Stomach smooth muscle (tissue), 2 donors: ENCODE data around the gene PHACTR3.

Experiments used
- H3K27ac ChIP-seq: one replicate; pipeline ENCODE4 v1.7.0; 2013; ENCODE audit warnings: mild to moderate bottlenecking, low read length, inconsistent platforms
- H3K27me3 ChIP-seq, 2 donors: one replicate each; pipeline ENCODE4 v1.7.0; 2013; ENCODE audit warnings: low read length in 2 of 2; ENCODE audit not compliant: insufficient read depth in 2 of 2, control insufficient read depth in 1 of 2
- H3K36me3 ChIP-seq, 2 donors: one replicate each; pipeline ENCODE4 v1.7.0; 2013; ENCODE audit warnings: low read length in 2 of 2; ENCODE audit not compliant: control insufficient read depth in 2 of 2, insufficient read depth in 2 of 2
- H3K4me1 ChIP-seq: one replicate; pipeline ENCODE4 v1.7.0; 2013; ENCODE audit warnings: low read length; ENCODE audit not compliant: control insufficient read depth, insufficient read depth
- H3K4me3 ChIP-seq, 2 donors: one replicate each; pipeline ENCODE4 v1.7.0; 2013; ENCODE audit warnings: low read length in 2 of 2
- H3K9ac ChIP-seq, 2 donors: one replicate each; pipeline ENCODE4 v1.7.0; 2013; ENCODE audit warnings: low read length in 2 of 2, mild to moderate bottlenecking in 1 of 2
- H3K9me3 ChIP-seq, 2 donors: one replicate each; pipeline ENCODE4 v1.7.0; 2013; ENCODE audit warnings: low read length in 2 of 2; ENCODE audit not compliant: control insufficient read depth in 2 of 2
- donor health status: healthy.
- donor health status: Pancreatic carcinoma.

PHACTR3 gene

DNA sequence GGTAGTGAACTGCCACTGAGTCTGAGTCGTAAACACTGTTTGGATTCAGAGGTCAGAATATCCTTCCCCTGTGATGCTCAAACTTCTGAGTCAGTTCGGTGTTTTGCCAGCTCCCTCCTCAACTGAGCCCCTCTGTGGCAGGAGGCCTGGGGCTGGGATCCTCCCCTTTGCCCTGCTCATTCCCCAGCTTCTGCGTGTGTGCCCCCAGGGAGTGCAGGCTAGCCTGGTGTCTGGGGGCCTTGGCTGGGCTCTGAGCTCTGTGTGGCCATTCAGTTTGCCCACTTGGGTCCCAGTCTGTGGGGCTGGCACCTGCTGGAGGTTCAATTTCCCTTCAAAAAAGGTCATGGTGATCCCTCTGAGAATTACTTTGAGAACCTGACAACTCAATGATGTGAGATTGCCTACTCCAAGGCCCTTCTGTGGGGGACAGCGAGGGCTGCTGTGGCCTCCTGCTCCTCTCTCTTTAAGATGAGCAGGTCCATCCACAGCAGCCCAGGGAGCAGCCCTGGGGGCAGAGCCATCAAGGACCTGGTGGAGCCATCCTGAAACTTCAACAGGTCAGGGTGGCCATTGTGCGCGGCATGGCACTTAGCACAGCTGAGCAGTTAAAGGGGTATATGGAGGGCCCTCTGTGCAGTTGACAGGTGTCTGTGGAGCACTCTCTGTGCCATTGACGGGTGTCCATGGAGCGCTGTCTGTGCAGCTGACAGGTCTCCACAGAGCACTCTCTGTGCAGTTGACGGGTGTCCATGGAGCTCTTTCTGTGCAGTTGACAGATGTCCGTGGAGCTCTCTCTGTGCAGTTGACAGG lies 181.9 kb downstream of the PHACTR3 start:
- H3K4me3 ChIP-seq = no peak overlapping the region
- H3K4me1 ChIP-seq = no peaks in the 10 kb centered on the region
- H3K27me3 ChIP-seq = peaks cover 0 to 8% of the 10 kb centered on the region in 2 donors
- H3K9me3 ChIP-seq = no peaks in the 10 kb centered on the region
- no peak overlapping the region for H3K9ac ChIP-seq
- H3K27ac ChIP-seq = no peak overlapping the region
- no peaks in the 10 kb centered on the region for H3K36me3 ChIP-seq

- Histone ChIP-seq H3K36me3 (no peaks in the 10 kb centered on the region), H3K9ac (no peak overlapping the region), H3K4me1 (no peaks in the 10 kb centered on the region), H3K9me3 (no peaks in the 10 kb centered on the region), H3K4me3 (no peak overlapping the region), H3K27me3 (peaks cover 0 to 7% of the 10 kb centered on the region in 2 donors), H3K27ac (no peak overlapping the region)
These were observed 182.6 kb downstream of the PHACTR3 start for GRCh38 chr20:59786801-59787537.

- no peak overlapping the region for H3K27ac ChIP-seq
- no peaks in the 10 kb centered on the region for H3K36me3 ChIP-seq
- peaks cover 0 to 7% of the 10 kb centered on the region in 2 donors for H3K27me3 ChIP-seq
- H3K9me3 ChIP-seq = no peaks in the 10 kb centered on the region
- no peak overlapping the region for H3K9ac ChIP-seq
- H3K4me1 ChIP-seq = no peaks in the 10 kb centered on the region
- H3K4me3 ChIP-seq = no peak overlapping the region
These were observed 183.2 kb downstream of the PHACTR3 start for GRCh38 chr20:59787538-59787890.

DNA sequence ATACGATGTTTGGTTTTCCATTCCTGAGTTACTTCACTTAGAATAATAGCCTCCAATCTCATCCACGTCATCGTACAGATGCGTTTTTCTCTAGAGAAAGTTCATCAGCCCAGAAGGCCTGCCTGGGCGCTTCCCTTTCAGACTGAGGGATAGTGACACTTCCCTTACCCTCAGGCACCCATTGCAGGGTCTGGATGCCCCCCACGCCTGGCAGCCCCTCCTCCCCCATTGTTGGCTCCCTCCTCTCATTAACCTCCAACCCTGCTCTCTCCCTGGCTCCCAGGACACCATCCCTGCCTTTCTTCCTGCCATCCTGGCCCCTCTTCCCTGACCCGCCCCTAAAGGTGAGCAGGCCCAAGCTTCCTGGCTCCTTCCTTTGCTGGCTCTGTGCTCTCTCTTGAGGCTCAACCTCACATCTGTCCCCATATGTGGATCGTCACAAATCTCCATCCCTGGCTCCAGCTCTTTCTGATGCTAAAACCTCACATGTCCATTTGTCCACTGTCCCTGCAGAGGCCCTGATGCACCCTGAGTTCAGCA lies 183.9 kb downstream of the PHACTR3 start:
- no peak overlapping the region for H3K4me3 ChIP-seq
- H3K4me1 ChIP-seq = no peaks in the 10 kb centered on the region
- peaks cover 0 to 7% of the 10 kb centered on the region in 2 donors for H3K27me3 ChIP-seq
- H3K9ac ChIP-seq = no peak overlapping the region
- H3K27ac ChIP-seq = no peak overlapping the region
- H3K36me3 ChIP-seq = no peaks in the 10 kb centered on the region
- peaks cover 0 to 2% of the 10 kb centered on the region in 2 donors for H3K9me3 ChIP-seq

DNA sequence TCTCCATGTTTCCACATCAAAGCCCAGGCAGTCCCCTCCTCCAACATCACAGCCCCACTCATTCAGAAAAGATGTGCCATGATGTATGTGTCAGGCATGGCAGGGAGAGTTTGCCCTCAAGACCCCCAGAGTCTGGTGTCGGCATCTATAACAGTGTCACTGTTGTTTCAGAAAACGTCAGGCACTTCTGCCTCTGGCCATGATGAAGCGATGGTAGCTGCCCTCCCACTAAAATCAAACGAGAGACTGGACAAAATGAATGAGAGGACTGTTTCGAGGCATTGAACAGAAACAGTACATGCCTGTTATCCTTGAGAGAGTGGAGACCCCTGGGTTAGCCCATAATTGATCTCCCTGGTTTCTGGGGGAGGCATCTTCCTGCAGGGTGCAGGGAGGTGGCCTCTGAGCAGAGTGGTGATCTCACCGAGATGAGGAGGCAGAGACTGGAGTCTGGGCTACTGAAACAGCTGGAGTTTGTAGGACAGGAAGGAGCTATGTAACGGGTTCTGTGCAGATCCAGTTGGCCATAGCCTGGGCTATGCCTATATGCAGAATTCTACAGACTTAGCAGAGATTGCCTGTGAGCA lies 184.6 kb downstream of the PHACTR3 start:
- Histone ChIP-seq H3K36me3 (no peaks in the 10 kb centered on the region), H3K9me3 (peaks cover 0 to 2% of the 10 kb centered on the region in 2 donors), H3K9ac (no peak overlapping the region), H3K27me3 (peaks cover 0 to 7% of the 10 kb centered on the region in 2 donors), H3K27ac (no peak overlapping the region), H3K4me3 (no peak overlapping the region), H3K4me1 (no peaks in the 10 kb centered on the region)

- H3K9ac ChIP-seq = no peak overlapping the region
- H3K4me1 ChIP-seq = no peaks in the 10 kb centered on the region
- peaks cover 0 to 2% of the 10 kb centered on the region in 2 donors for H3K9me3 ChIP-seq
- peaks cover 0 to 2% of the 10 kb centered on the region in 2 donors for H3K27me3 ChIP-seq
- H3K27ac ChIP-seq = no peak overlapping the region
- H3K4me3 ChIP-seq = no peak overlapping the region
- H3K36me3 ChIP-seq = no peaks in the 10 kb centered on the region
These were observed 185.3 kb downstream of the PHACTR3 start for GRCh38 chr20:59789686-59790085.

- H3K4me1 ChIP-seq = no peaks in the 10 kb centered on the region
- H3K9me3 ChIP-seq = peaks cover 0 to 2% of the 10 kb centered on the region in 2 donors
- H3K4me3 ChIP-seq = no peak overlapping the region
- no peak overlapping the region for H3K9ac ChIP-seq
- peaks cover 0 to 2% of the 10 kb centered on the region in 2 donors for H3K27me3 ChIP-seq
- no peaks in the 10 kb centered on the region for H3K36me3 ChIP-seq
- no peak overlapping the region for H3K27ac ChIP-seq
These were observed 186.0 kb downstream of the PHACTR3 start for GRCh38 chr20:59790346-59790745.

DNA sequence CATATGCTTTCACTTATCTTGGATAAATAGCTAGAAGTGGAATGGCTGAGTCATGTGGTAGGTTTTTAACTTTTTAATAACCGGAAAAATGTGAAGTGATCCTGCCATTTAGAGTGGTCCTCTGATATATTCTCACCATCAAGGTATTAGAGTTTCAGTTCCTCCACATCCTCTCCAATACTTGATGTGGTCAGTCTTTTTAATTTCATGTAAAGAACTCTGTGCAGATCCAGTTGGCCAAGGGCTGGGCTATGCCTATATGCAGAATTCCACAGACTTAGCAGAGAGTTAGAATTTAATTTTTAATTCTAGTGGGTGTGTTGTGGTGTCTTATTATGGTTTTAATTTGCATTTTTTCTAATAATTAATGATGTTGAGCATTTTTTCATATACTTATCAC lies 188.0 kb downstream of the PHACTR3 start:
- no peaks in the 10 kb centered on the region for H3K36me3 ChIP-seq
- peaks cover 0 to 2% of the 10 kb centered on the region in 2 donors for H3K27me3 ChIP-seq
- H3K4me3 ChIP-seq = no peak overlapping the region
- no peaks in the 10 kb centered on the region for H3K4me1 ChIP-seq
- no peak overlapping the region for H3K27ac ChIP-seq
- peaks cover under 1 to 2% of the 10 kb centered on the region in 2 donors for H3K9me3 ChIP-seq
- H3K9ac ChIP-seq = no peak overlapping the region

- H3K27me3 ChIP-seq = no peaks in the 10 kb centered on the region
- no peak overlapping the region for H3K9ac ChIP-seq
- no peaks in the 10 kb centered on the region for H3K36me3 ChIP-seq
- H3K9me3 ChIP-seq = peaks cover 2 to 4% of the 10 kb centered on the region in 2 donors
- H3K27ac ChIP-seq = no peak overlapping the region
- H3K4me1 ChIP-seq = no peaks in the 10 kb centered on the region
- no peak overlapping the region for H3K4me3 ChIP-seq
These were observed 190.2 kb downstream of the PHACTR3 start for GRCh38 chr20:59794555-59794954.

DNA sequence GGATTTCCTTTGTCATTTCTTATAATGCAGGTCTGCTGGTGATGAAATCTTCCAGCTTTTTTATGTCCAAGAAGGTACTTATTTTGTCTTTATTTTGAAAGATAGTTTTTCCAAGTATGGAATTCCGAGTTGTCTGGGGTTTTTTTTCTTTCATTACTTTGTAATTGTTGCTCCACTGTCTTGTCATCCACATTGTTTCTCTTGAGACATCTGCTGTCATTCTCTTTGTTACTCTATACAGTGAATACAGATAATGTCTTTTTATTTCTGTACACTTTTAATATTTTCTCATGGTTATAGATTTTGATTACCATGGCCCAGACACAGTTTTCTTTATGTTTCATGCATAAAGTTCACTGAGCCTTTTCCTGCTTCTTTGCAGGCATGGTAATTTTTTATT lies 196.0 kb downstream of the PHACTR3 start:
- Histone ChIP-seq H3K4me3 (no peak overlapping the region), H3K9ac (no peak overlapping the region), H3K9me3 (peaks cover 3 to 12% of the 10 kb centered on the region in 2 donors), H3K4me1 (no peaks in the 10 kb centered on the region), H3K27me3 (peaks cover 3% of the 10 kb centered on the region in 2 donors), H3K27ac (no peak overlapping the region), H3K36me3 (no peaks in the 10 kb centered on the region)
